GM18519 (cell line): ENCODE results near the gene UAP1L1.
"Not testable (repeated sequence)": the region's sequence is repeated elsewhere in the genome, so short reads cannot be mapped to it uniquely, and the experiment has no call there.

Experiments
- ATAC-seq: cut with Tn5 transposase; IDR thresholded peaks from one replicate; pipeline ENCODE4 v1.9.1; 2021; ENCODE audit warnings: mild to moderate bottlenecking, moderate library complexity; ENCODE audit not compliant: unreplicated experiment, low FRiP score

The UAP1L1 gene, protein sequence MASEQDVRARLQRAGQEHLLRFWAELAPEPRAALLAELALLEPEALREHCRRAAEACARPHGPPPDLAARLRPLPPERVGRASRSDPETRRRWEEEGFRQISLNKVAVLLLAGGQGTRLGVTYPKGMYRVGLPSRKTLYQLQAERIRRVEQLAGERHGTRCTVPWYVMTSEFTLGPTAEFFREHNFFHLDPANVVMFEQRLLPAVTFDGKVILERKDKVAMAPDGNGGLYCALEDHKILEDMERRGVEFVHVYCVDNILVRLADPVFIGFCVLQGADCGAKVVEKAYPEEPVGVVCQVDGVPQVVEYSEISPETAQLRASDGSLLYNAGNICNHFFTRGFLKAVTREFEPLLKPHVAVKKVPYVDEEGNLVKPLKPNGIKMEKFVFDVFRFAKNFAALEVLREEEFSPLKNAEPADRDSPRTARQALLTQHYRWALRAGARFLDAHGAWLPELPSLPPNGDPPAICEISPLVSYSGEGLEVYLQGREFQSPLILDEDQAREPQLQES

DNA sequence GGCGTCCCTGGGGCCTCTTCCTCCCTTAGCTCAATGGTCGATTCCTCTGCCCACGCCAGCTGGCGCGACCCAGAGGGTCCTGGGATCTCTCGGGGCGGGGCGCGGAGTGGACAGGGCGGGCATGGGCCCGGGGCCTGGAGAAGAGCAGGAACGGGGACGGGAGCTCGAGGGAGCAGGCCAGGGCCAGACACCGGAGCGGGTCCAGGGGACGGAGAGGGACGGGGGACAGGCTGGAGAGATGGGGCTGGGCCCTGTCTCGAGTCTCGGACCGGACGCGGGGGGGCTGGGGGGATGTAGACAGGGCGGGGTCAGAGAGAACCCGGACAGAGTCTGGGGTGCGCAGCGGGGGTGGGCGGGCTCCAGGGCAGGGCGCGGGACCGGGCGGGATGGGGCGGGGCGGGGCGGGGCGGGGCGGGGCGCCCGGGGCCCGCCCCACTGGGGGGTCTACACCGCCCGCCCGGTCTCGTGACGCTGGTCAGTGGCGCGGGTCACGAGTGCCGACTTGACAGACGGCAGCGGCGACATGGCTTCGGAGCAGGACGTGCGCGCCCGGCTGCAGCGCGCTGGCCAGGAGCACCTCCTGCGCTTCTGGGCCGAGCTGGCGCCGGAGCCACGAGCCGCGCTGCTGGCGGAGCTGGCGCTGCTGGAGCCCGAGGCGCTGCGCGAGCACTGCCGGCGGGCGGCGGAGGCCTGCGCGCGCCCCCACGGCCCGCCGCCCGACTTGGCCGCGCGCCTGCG is at the start of gene UAP1L1:
UAP1L1 (plus strand) TSS at position 508 of the 738 bp plus-strand sequence; CDS start at position 524, 16 bp downstream.
- ATAC-seq = peak; percentile 29

DNA sequence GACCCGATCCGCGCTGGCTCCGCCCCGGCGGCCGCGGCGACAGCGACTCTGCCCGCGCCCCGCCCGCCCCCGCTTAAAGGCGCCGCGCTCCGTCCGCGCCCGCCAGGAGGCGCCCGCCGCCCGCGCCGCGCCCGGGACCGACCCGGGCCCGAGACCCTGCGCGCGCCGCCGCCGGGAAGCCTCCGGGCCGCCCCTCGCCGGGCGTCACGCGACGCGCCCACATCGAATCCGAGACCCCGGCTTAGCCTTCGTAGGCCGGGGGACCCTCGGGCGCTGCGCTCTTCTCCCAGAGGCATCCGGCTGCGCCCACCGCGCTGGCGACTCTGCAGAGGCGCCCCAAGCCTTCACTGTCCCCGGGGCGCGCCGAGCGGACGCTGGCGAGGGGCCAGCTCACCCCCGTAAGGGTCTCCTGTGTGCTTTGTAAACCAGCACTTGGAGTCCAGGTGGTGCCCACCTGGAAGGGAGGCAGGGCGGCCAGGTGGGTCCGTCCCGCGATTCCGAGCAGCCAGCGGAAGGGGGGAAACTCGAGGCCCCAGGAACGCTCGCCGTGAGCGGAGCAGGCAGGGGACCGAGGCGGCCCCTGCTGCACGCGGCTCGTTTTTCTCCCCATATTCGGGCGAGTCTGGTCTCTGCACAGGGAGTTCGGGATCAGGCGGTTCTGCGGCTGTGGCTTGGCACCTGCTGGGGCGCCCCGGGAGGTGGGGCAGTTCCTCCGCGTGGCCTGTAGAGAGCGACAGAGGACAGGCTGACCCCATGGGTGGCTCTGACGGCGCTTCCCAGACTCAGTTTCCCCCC is 48.9 kb upstream of the UAP1L1 start:
- ATAC-seq = peak; percentile 41

DNA sequence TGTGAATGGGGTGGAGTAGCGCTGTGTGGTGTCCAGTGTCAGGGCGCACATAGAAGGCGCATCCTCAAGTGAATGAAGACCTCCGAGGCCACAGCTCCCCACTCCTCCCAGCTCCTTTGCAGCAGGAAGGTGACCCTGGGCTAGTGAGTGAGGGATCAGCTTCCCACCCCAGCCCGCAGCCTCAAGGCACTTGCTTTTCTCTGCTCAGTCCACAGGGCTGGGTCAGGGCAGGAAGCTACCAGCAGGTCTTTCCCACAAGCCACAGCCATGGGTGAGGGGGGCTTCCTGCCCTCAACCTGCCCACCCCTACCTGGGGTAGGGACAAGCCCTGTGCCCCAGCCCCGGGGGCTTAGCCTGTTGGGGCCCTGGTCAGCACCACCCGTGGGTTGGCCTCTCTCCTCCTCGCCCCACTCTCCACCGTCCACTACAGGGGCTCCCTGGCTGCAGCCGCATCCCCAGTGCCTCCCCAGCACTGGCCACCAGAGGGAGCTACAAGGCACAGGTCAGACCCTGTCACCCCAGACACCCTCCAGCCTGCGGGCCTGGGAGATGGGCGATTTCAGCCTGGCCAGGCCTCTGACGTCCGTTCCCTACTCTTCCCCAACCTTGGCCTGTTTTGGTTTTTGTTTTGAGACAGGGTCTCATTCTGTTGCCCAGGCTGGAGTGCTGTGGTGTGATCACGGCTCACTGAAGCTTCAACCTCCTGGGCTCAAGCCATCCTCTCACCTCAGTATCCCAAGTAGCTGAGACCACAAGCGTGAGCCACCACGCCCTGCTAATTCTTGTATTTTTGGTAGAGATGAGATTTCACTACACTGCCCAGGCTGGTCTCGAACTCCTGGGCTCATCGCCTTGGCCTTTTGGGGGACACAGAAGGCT is 48.0 kb upstream of the UAP1L1 start:
- ATAC-seq = no peak

DNA sequence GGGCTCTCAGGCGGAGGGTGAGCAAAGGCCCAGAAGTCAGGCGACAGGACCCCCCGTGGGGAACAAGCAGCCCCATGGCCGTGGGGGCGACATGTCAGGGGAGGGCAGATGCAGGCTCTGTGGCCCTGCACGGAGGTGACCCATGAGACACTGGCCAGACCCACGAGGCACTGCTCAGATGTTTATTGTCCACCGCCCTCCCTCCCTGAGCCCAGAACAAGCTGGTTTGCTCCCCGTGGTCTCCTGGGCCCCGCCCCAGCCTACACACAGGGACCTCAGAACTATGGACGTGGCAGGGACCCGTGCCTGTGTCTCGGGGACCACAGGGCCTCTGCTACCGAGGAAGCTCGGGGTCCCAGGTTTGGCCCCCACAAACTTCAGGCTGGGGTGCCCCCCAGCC is 47.3 kb upstream of the UAP1L1 start:
- no peak for ATAC-seq

DNA sequence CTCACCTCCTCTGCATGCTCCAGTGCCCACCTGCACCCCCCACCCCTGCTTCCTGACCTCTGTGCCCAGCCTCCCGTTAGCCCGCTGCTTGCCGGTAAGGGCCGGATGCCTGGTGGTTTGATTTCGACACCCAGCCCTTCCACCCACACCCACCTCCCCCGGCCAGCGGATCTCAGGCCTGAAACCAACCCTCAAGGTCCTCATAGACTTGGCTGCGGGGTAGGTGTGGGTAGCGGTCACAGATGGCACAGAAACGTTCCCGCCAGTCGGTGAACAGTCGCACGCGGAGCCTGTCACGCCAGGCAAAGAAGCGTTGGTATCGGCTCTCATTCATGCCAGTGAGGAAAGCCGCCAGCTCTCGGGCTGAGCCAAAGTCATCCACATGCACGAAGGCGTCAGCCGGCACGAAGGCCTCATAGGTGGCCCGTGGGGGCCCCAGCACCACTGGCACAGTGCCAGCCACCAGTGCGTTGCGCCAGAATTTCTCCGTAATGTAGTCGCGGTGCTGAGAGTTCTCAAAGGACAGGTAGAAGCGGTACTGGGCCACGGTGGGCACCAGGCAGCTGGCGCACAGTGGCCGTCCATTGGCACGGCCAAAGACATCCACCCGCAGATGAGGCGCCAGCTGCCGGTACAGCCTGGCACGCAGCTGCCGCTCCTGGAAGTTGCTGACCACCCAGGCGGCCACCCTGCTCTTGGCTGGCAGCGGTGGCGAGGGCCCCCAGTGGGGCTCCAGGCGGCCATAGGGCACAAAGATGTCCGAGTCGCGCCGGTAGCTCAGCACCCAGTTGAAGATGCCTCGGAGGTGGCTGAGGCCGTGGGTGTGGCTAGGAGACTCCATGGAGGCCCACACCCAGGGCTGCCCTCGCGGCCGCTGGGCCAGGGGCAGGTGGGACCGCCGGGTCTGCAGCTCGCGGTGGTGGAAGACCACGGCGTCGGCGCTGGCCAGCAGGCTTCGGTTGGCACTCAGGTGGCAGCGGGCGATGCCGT is 46.5 kb upstream of the UAP1L1 start:
- ATAC-seq = no peak

DNA sequence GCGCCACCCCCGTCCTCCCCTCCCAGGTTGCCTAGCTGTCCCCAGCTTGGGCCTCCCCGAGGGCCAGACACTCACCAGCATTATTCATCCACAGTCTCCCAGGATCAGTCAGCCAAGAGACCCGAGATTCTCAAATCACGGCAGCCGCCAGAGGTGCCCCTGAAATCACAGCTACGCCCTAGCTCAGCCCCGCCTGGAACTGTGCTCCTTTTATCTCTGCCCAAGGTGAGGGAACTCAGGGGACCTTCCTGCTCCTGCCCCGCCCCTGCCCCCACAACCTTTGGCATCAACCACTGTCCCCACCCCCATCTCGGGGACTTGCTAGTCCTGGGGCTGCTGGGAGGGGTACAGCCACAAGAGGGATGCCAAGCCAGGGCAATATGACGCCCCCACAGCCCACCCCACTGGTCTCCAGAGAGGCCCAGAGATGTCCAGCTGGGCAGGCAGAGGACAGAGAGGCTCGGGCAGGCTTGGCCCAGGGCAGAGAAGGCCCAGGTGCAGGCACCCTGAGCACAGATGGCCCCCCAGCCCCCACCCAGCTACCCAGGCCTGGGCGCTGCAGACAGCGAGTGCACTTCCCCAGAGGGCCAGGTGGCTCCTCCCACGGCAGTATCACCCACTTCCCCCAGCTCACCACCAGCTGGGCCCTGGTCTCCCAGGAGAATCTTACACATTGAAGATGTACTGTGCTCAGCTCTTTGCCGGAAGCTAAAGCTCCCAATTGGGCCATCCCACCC is 45.2 kb upstream of the UAP1L1 start, which contains the start of gene FUT7:
FUT7 (minus strand) TSS at position 185 of the 737 bp plus-strand sequence; CDS start at position 88, 97 bp downstream.
- ATAC-seq = no peak

DNA sequence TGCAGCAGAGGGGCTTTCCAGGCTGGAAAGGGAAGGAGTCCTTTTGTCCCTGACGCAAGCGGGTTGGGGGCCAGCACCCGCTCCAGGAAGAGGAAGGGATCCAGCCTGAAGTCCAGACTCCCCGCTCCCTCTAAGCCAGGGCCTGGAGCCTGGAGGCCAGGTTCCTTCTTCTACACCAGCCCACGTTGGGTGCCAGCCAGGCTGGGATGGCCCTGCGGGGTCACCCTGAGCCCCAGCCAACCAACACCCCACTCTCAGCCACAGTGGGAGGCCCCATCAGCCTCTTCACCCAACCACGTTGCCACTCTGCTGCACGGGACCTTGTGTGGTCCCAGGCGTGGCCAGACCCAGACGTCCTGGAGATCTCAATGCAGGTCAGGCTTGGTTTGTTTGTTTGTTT is 44.5 kb upstream of the UAP1L1 start:
- ATAC-seq = no peak

DNA sequence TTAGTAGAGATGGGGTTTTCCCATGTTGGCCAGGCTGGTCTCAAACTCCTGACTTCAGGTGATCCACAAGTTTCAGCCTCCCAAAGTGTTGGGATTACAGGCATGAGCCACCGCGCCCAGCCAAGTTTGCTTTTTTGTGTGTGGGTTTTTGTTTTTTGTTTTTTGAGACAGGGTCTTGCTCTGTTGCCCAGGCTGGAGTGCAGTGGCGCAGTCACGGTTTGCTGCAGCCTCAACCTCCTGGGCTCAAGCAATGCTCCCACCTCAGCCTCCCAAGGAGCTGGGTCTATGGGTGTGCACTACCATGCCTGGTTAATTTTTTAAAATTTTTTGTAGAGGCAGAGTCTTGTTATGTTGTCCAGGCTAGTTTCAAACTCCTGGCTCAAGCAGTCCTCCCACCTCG is 43.8 kb upstream of the UAP1L1 start:
- ATAC-seq = not testable (repeated sequence)

DNA sequence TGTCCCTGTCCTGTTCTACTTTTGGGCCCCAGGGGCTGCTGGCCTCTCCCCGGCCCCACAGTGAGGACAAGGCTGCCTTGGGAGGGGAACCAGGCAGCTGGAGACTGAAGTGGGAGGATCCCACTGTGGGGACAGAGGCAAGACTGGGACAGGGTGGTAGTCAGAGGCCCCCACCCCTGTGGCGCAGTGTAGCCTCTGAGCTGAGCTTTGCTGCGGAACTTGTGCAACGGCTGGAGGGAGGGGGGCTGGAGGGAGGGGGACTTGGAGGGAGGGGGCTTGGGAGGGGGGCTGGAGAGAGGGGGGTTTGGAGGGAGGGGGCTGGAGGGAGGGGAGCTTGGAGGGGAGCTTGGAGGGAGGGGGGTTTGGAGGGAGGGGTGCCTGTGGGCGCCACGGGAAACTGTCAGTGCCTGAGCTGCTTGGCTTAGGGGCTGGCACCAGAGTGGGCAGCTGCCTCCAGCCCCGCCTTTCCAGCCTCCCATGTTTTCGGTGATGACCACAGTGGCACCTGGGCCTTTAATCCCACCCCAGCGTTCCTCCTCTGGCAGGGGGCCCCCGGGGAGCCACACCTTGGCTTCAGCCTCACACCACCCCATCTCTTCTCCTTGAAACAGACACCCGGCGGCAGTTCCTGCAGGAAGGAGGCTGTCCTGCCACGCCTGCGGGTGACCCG is 43.1 kb upstream of the UAP1L1 start:
- ATAC-seq = no peak

DNA sequence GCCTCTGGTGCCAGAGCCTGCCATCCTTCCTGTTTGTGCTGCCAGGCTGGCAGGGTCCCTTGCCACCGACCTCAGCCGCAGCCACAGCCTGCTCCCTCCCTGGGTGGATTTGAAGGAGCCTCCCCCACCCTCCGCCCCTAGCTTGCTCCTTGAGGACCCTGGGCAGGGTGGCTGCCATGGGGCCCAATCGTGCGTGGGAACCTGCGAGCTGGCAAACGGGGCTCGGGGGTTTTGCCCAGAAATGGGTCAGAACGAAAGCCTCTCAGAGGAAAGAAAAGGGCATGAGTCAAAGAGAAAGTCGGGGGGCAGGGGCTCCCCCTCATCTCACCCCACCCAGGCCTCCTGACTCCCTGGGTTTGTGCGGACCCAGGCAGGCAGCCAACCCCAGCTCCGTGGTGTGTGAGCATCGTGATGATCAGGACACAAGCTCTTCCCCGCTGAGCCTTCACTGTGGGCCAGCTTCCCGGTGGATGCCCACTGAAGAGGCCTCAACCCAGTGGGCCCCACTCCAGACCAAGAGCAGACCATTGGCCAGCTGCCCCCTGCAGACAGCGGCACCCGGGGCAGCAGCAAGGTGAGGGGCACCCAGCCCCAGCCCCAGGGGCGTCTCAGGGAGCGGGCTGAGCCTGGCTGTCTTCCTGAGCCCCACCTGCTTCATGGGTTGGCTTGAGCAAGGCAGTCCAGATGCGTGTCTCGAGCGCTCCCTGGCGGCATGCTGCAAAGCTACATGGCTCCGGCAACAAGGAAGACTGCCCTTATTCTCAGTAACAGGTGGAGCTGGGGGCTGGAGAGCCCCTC is 42.4 kb upstream of the UAP1L1 start:
- ATAC-seq = no peak

DNA sequence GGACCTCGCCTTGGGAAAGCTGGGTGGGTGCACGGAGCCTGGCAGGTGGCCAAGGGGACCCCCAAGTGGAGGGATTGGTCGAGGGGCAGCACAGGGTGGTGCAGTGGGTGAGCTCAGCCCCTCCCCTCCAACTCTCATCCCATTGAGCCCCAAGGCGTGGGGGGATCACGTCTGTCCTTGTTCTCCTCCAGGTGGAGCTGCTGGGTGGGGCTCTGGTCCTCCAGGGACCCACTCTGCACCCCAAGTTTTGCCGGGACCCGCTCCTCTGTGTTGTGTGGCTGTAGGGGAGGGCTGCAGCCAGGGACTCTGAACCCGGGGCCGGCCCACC is 41.8 kb upstream of the UAP1L1 start:
- ATAC-seq = no peak

DNA sequence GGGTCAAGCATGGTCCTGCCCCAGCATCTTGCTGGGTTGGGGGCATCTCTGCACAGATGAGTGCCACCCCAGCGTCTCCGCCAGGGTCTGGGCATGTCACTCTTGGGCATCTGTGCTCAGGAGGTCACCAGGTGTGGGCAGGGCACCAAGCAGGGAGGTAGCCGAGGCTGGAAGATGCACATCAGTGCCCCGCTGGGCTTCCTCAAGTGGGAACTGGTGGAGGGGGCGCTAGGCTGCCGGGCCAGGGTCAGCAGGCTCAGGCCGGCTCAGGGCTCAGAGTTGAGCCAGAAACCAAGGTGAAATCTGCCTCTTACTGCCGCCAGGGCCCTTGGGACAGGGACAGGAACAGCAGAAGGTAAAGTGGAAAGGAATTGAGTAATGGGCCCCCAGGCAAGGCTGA is 41.4 kb upstream of the UAP1L1 start:
- no peak for ATAC-seq

DNA sequence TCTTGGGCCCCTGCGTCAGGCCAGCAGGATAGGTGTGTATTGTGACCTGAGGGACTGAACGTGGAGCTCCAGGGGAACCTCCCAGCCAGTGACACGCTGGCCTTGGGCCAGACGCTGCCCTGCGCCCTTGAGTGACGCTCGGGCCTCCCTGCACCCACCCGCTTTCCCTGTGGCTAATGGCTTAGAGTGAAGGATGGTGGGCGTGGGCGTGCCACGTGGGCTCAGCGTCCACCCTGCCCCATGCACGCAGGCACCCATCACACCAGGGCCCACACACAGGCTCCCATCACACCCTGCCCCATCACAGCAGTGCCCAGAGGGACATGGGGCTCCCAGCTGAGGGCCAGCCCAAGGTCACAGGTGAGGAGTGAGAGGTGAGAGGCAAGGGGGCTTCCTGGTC is 40.3 kb upstream of the UAP1L1 start:
- ATAC-seq = no peak

DNA sequence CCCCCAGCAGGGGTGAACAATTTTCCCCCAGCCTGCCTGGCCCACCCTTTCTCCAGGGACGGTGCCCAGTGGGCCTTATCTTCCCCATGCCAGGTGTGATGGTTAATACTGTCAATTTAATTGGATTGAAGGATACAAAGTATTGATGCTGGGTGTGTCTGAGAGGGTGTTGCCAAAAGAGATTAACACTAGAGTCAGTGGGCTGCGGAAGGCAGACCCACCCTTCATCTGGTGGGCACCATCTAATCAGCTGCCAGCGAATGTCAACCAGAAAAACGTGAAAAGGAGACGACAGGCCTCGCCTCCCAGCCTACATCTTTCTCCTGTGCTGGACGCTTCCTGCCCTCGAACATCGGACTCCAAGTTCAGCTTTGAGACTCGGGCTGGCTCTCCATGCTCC is 39.8 kb upstream of the UAP1L1 start:
- no peak for ATAC-seq

DNA sequence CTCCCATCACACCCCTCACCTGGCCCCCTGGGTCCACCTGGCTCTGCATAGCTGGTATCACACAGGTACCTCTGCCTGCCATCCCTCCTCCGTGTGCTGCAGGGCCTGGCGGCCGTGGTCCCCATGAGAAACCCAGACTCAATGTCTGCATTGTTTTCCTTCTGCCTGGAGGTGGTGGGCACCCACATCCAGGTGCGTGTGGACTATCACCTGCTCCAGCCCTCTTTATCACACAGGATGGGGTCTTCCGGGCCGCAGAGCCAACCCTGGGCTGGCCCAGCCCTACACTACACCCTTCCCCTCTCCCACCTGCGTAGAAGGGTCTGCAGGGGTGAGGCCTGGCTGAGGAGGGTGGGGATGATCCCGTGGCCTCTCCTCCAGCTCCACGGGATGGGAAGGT is 38.4 kb upstream of the UAP1L1 start:
- no peak for ATAC-seq

DNA sequence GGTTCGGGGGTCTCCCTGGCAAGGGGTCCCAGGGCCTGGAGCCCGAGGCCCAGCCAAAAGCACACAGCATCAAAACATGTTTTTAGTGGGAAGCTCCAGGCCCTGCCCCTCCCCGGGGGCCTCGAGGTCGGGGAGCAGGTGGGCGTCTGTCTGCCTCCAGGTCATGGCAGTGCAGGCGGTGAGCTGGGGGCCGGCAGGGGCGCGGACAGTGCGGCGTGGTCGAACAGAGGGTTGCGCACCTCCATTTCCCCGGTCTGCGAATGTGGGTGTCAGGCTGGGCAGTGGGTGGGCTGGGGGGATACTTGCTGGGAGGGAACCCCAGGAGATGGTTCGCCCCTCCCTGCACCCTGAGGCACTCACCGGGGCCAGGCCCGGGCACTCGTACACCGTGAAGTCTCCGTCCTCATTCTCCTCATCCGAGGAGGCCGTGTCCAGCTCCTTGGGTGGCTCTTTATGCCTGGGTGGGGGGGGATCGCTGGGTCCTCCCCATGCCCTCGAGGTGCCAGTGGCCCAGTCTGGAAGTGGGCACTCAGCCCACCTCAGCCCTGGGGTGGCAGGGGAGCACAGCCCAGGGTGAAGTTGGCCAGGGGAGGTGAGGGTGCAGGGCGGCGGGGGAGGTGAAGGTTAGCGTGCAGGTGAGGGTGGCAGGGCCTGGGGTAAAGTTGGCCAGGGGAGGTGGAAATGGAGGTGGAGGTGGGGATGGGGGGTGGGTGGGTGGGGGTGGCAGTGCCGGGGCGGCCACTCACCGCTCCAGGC is 37.5 kb upstream of the UAP1L1 start:
- no peak for ATAC-seq
